Measurements from ENCODE around the gene PYCR2.

Gene PYCR2

GRCh38 chr1:225915538-225915991 lies 8.5 kb downstream of the PYCR2 start:
- ATAC-seq (no peak), DNase-seq (ENCODE audit: low spot score in 2 of 2) (no peak)
- Mint-ChIP-seq H3K4me3 (no peak overlapping the region), H3K4me1 (peaks cover 35% of the 10 kb centered on the region), H3K9me3 (no peaks in the 10 kb centered on the region), H3K27ac (peak overlapping the region; percentile 32), H3K36me3 (peaks cover 52% of the 10 kb centered on the region)

GRCh38 chr1:225914947-225915346 lies 9.1 kb downstream of the PYCR2 start:
- H3K4me1 Mint-ChIP-seq: peaks cover 34% of the 10 kb centered on the region
- ATAC-seq (no peak), DNase-seq (ENCODE audit: low spot score in 2 of 2) (no peak)
- H3K27ac Mint-ChIP-seq: peak overlapping the region; percentile 32
- peaks cover 47% of the 10 kb centered on the region for H3K36me3 Mint-ChIP-seq
- no peaks in the 10 kb centered on the region for H3K9me3 Mint-ChIP-seq
- H3K4me3 Mint-ChIP-seq: no peak overlapping the region

GRCh38 chr1:225914391-225914790 lies 9.7 kb downstream of the PYCR2 start:
- Mint-ChIP-seq H3K4me3 (no peak overlapping the region), H3K27ac (no peak overlapping the region), H3K9me3 (no peaks in the 10 kb centered on the region), H3K4me1 (peaks cover 28% of the 10 kb centered on the region), H3K36me3 (peaks cover 46% of the 10 kb centered on the region)
- ATAC-seq: no peak
- DNase-seq (ENCODE audit: low spot score in 2 of 2): no peak

GRCh38 chr1:225911191-225912130 lies 12.6 kb downstream of the PYCR2 start:
- Mint-ChIP-seq H3K27ac (no peak overlapping the region), H3K9me3 (no peaks in the 10 kb centered on the region), H3K4me1 (peaks cover 21% of the 10 kb centered on the region), H3K4me3 (no peak overlapping the region), H3K36me3 (peaks cover 18% of the 10 kb centered on the region)
- ATAC-seq (peak; percentile 92), DNase-seq (ENCODE audit: low spot score in 2 of 2) (peak; percentile 83)

GRCh38 chr1:225909477-225909876 lies 14.6 kb downstream of the PYCR2 start:
- H3K27ac Mint-ChIP-seq: peak overlapping the region; percentile 2
- peaks cover 21% of the 10 kb centered on the region for H3K4me1 Mint-ChIP-seq
- H3K9me3 Mint-ChIP-seq: no peaks in the 10 kb centered on the region
- ATAC-seq (no peak), DNase-seq (ENCODE audit: low spot score in 2 of 2) (no peak)
- peaks cover 10% of the 10 kb centered on the region for H3K36me3 Mint-ChIP-seq
- H3K4me3 Mint-ChIP-seq: no peak overlapping the region

- no peak for DNase-seq (ENCODE audit: low spot score in 2 of 2)
- Mint-ChIP-seq H3K4me3 (no peak overlapping the region), H3K4me1 (peaks cover 21% of the 10 kb centered on the region), H3K27ac (no peak overlapping the region), H3K36me3 (peaks cover 10% of the 10 kb centered on the region), H3K9me3 (no peaks in the 10 kb centered on the region)
- no peak for ATAC-seq
These were observed 15.3 kb downstream of the PYCR2 start for GRCh38 chr1:225908773-225909172.

GRCh38 chr1:225908013-225908640 lies 15.9 kb downstream of the PYCR2 start:
- H3K4me1 Mint-ChIP-seq: peaks cover 21% of the 10 kb centered on the region
- DNase-seq (ENCODE audit: low spot score in 2 of 2): no peak
- no peaks in the 10 kb centered on the region for H3K9me3 Mint-ChIP-seq
- H3K4me3 Mint-ChIP-seq: no peak overlapping the region
- peak overlapping the region; percentile 5 for H3K27ac Mint-ChIP-seq
- no peak for ATAC-seq
- peaks cover 10% of the 10 kb centered on the region for H3K36me3 Mint-ChIP-seq

- peaks cover 10% of the 10 kb centered on the region for H3K36me3 Mint-ChIP-seq
- H3K4me1 Mint-ChIP-seq: peaks cover 19% of the 10 kb centered on the region
- H3K27ac Mint-ChIP-seq: peak overlapping the region; percentile 5
- H3K9me3 Mint-ChIP-seq: no peaks in the 10 kb centered on the region
- DNase-seq (ENCODE audit: low spot score in 2 of 2): no peak
- no peak overlapping the region for H3K4me3 Mint-ChIP-seq
- no peak for ATAC-seq
These were observed 16.7 kb downstream of the PYCR2 start for GRCh38 chr1:225907341-225907740.

GRCh38 chr1:225906467-225906866 lies 17.6 kb downstream of the PYCR2 start:
- peaks cover 5% of the 10 kb centered on the region for H3K36me3 Mint-ChIP-seq
- no peaks in the 10 kb centered on the region for H3K9me3 Mint-ChIP-seq
- no peak for ATAC-seq
- H3K4me1 Mint-ChIP-seq: peaks cover 11% of the 10 kb centered on the region
- DNase-seq (ENCODE audit: low spot score in 2 of 2): no peak
- H3K27ac Mint-ChIP-seq: no peak overlapping the region
- H3K4me3 Mint-ChIP-seq: no peak overlapping the region

GRCh38 chr1:225903623-225904022 lies 20.4 kb downstream of the PYCR2 start:
- no peak overlapping the region for H3K27ac Mint-ChIP-seq
- H3K36me3 Mint-ChIP-seq: peaks cover 4% of the 10 kb centered on the region
- no peaks in the 10 kb centered on the region for H3K9me3 Mint-ChIP-seq
- DNase-seq (ENCODE audit: low spot score in 2 of 2) (no peak), ATAC-seq (no peak)
- no peak overlapping the region for H3K4me3 Mint-ChIP-seq
- peaks cover 15% of the 10 kb centered on the region for H3K4me1 Mint-ChIP-seq

- no peak for ATAC-seq
- peak overlapping the region; percentile 87 for H3K27ac Mint-ChIP-seq
- H3K36me3 Mint-ChIP-seq: peaks cover 13% of the 10 kb centered on the region
- peak overlapping the region; percentile 10 for H3K4me3 Mint-ChIP-seq
- no peak for DNase-seq (ENCODE audit: low spot score in 2 of 2)
- H3K4me1 Mint-ChIP-seq: peaks cover 43% of the 10 kb centered on the region
- H3K9me3 Mint-ChIP-seq: no peaks in the 10 kb centered on the region
These were observed 24.8 kb downstream of the PYCR2 start for GRCh38 chr1:225899044-225899925.

- Mint-ChIP-seq H3K9me3 (no peaks in the 10 kb centered on the region), H3K4me3 (peak overlapping the region; percentile 59), H3K27ac (peak overlapping the region; percentile 87), H3K36me3 (peaks cover 13% of the 10 kb centered on the region), H3K4me1 (peaks cover 43% of the 10 kb centered on the region)
- no peak for ATAC-seq
- DNase-seq (ENCODE audit: low spot score in 2 of 2): no peak
These were observed 26.2 kb downstream of the PYCR2 start for GRCh38 chr1:225897595-225898514.

- Mint-ChIP-seq H3K36me3 (peaks cover 13% of the 10 kb centered on the region), H3K4me3 (peak overlapping the region; percentile 59), H3K4me1 (peaks cover 43% of the 10 kb centered on the region), H3K27ac (peak overlapping the region; percentile 87), H3K9me3 (no peaks in the 10 kb centered on the region)
- ATAC-seq (peak; percentile 100), DNase-seq (ENCODE audit: low spot score in 2 of 2) (peak; percentile 54 to 81)
These were observed 27.0 kb downstream of the PYCR2 start for GRCh38 chr1:225896937-225897549.

- no peaks in the 10 kb centered on the region for H3K9me3 Mint-ChIP-seq
- DNase-seq (ENCODE audit: low spot score in 2 of 2): no peak
- peaks cover 43% of the 10 kb centered on the region for H3K4me1 Mint-ChIP-seq
- peaks cover 13% of the 10 kb centered on the region for H3K36me3 Mint-ChIP-seq
- ATAC-seq: no peak
- peak overlapping the region; percentile 59 for H3K4me3 Mint-ChIP-seq
- H3K27ac Mint-ChIP-seq: peak overlapping the region; percentile 87
These were observed 27.6 kb downstream of the PYCR2 start for GRCh38 chr1:225896494-225896893.
